Caco-2 (cell line): ENCODE data around the gene PLPP2. TPM values are rescaled to one million over a fixed set of nuclear protein-coding genes. Genes with fewer than 3 reads are reported as not detected.

Source experiments
- BruUV-seq: library from RNA; stranded (reverse); fragments of 400-500 nt; replicated peaks from 2 replicates; lab custom pipeline; 2021; lab: Mats Ljungman, UMichigan
- CTCF ChIA-PET: fragments of 300-600 bp; sonication (Branson Sonifier 250); formaldehyde crosslinking; loops from one replicate; lab custom pipeline; 2022; ENCODE audit warnings: antibody characterized with exemption; lab: Charles Lee
- POLR2A ChIA-PET: fragments of 300-600 bp; sonication (Branson Sonifier 250); formaldehyde crosslinking; loops from one replicate; lab custom pipeline; 2022; ENCODE audit warnings: antibody characterized with exemption; lab: Charles Lee
- DNase-seq, 2 experiments: peaks; one replicate each; pipeline versions ENCODE4 v3.0.0 to v3.0.0-alpha.2; 2020 to 2022
- H3K27me3 ChIP-seq: replicated peaks from 2 replicates; pipeline ENCODE4 v1.6.0; 2011; ENCODE audit warnings: low read length; ENCODE audit not compliant: control insufficient read depth, insufficient read depth
- H3K36me3 ChIP-seq: 2 replicates; pipeline ENCODE4 v1.5.1; 2011; ENCODE audit warnings: low read length; ENCODE audit not compliant: control insufficient read depth, insufficient read depth
- H3K4me1 ChIP-seq: fragments of 250-450 bp; sonication (Bioruptor Pico); 2 replicates; pipeline ENCODE4 v1.5.1; 2020; ENCODE audit warnings: mild to moderate bottlenecking
- H3K4me3 ChIP-seq: 2 replicates; pipeline ENCODE4 v1.5.1; 2011; ENCODE audit warnings: low read depth, mild to moderate bottlenecking, control low read depth, low read length
- H3K9me3 ChIP-seq: fragments of 250-450 bp; sonication (Bioruptor Pico); 2 replicates; pipeline ENCODE4 v1.5.1; 2020; ENCODE audit warnings: mild to moderate bottlenecking, moderate library complexity
- H3K27ac Mint-ChIP-seq: one replicate; pipeline ENCODE4 v1.8.0; 2022; ENCODE audit warnings: mixed read lengths; ENCODE audit not compliant: unreplicated experiment
- H3K27me3 Mint-ChIP-seq: one replicate; pipeline ENCODE4 v1.8.0; 2022; ENCODE audit warnings: mixed read lengths; ENCODE audit not compliant: insufficient read depth, unreplicated experiment
- H3K36me3 Mint-ChIP-seq: one replicate; pipeline ENCODE4 v1.8.0; 2022; ENCODE audit warnings: mild to moderate bottlenecking, mixed read lengths; ENCODE audit not compliant: insufficient read depth, unreplicated experiment
- H3K4me1 Mint-ChIP-seq: one replicate; pipeline ENCODE4 v1.8.0; 2022; ENCODE audit warnings: low read depth, mixed read lengths; ENCODE audit not compliant: unreplicated experiment
- H3K4me3 Mint-ChIP-seq: one replicate; pipeline ENCODE4 v1.8.0; 2022; ENCODE audit warnings: mild to moderate bottlenecking, moderate library complexity, mixed read lengths; ENCODE audit not compliant: unreplicated experiment
- H3K9me3 Mint-ChIP-seq: one replicate; pipeline ENCODE4 v1.8.0; 2022; ENCODE audit warnings: mixed read lengths; ENCODE audit not compliant: unreplicated experiment
- intact Hi-C: fragments of 100-400 bp; cut with micrococcal nuclease; formaldehyde crosslinking; loops from one replicate; pipeline ENCODE4 v1.10.0; 2022; ENCODE audit not compliant: unreplicated experiment
- total RNA-seq: library from RNA; stranded (reverse); gene quantifications from 2 replicates; pipeline ENCODE4 v1.2.3, GENCODE V29; 2022
- TF ChIP-seq, protein P1 (sequence below), 2 experiments: fragments of 200-600 bp in 1 of 2; IDR thresholded peaks; 1 replicate in 1 of 2; 2 replicates in 1 of 2; pipeline versions ENCODE4 v1.5.1 to v1.8.0; 2011 to 2022; ENCODE audit warnings: antibody characterized with exemption in 1 of 2, control low read depth in 1 of 2, inconsistent platforms in 1 of 2, low read depth in 1 of 2, low read length in 1 of 2, mild to moderate bottlenecking in 1 of 2, moderate library complexity in 1 of 2; ENCODE audit not compliant: insufficient read depth in 1 of 2, severe bottlenecking in 1 of 2, unreplicated experiment in 1 of 2

The PLPP2 gene
- total RNA-seq, 1 experiment from 2014 or later: 29.6 TPM

DNA sequence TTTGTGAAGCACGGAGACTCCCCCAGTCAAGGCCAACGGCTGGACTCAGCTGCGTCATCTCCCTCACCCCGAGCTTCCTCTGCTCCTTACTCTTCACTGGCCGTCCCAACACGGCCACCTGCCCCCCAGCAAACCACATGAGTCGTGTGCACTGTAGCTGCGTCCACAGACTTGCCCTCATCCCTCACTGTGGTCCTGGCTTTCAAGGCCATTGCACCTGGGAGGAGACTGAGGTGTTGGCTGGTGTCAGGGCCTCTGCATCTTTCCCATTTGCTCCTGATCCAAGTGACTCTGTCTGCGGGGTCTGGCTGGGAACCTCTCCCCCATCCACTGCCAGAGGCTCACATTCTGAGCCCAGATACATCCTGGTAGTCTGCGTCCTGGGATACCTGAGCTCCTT is 11.5 kb downstream of the PLPP2 start:
- TF ChIP-seq, protein P1, sequence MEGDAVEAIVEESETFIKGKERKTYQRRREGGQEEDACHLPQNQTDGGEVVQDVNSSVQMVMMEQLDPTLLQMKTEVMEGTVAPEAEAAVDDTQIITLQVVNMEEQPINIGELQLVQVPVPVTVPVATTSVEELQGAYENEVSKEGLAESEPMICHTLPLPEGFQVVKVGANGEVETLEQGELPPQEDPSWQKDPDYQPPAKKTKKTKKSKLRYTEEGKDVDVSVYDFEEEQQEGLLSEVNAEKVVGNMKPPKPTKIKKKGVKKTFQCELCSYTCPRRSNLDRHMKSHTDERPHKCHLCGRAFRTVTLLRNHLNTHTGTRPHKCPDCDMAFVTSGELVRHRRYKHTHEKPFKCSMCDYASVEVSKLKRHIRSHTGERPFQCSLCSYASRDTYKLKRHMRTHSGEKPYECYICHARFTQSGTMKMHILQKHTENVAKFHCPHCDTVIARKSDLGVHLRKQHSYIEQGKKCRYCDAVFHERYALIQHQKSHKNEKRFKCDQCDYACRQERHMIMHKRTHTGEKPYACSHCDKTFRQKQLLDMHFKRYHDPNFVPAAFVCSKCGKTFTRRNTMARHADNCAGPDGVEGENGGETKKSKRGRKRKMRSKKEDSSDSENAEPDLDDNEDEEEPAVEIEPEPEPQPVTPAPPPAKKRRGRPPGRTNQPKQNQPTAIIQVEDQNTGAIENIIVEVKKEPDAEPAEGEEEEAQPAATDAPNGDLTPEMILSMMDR (IDR thresholded peaks at IDR 0.05; ENCODE audit: insufficient read depth in 1 of 2, low read depth in 1 of 2, low read length in 1 of 2, severe bottlenecking in 1 of 2, unreplicated experiment in 1 of 2): no peak
- CTCF ChIA-PET: interaction anchor here (0.5 kb wide), 1 partner anchor 27 kb away, joined by 3 read pairs; no protein-coding TSS in a partner anchor
- Histone ChIP-seq H3K27me3 (no peaks in the 10 kb centered on the region), H3K36me3 (no peaks in the 10 kb centered on the region), H3K9me3 (no peaks in the 10 kb centered on the region), H3K4me1 (no peaks in the 10 kb centered on the region), H3K4me3 (no peak overlapping the region)
- Mint-ChIP-seq H3K27me3 (no peaks in the 10 kb centered on the region), H3K4me3 (no peak overlapping the region), H3K36me3 (peaks cover 4% of the 10 kb centered on the region), H3K4me1 (no peaks in the 10 kb centered on the region), H3K27ac (no peak overlapping the region), H3K9me3 (no peaks in the 10 kb centered on the region)
- intact Hi-C loops: no loop called here
- POLR2A ChIA-PET: no interaction called here
- BruUV-seq: no TSS peak
- DNase-seq: no peak

DNA sequence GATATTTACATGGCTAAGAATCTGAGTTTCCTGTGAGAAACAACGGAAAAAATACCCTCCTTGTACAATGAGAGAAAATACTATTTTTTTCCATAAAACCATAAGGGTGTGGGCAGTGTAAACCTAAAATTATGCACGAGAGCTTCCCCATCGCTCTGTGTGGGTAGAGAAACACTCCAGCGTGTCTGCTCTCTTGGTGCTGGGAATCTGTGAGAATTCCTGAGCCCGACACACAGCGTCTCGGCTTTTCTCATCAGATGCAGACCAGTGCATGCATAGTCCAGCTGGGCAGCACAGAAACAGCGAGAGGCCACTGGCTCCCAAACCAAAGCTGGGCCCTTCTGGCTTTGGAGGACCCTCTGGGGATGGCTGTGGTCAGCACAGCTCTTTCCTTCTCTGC is 12.0 kb downstream of the PLPP2 start:
- H3K4me1 ChIP-seq: no peaks in the 10 kb centered on the region
- intact Hi-C loops: no loop called here
- peaks cover 4% of the 10 kb centered on the region for H3K36me3 Mint-ChIP-seq
- H3K36me3 ChIP-seq: no peaks in the 10 kb centered on the region
- ChIA-PET POLR2A (no interaction called here), CTCF (interaction anchor here (0.5 kb wide), 1 partner anchor 27 kb away, joined by 3 read pairs; no protein-coding TSS in a partner anchor)
- H3K27me3 Mint-ChIP-seq: no peaks in the 10 kb centered on the region
- no TSS peak for BruUV-seq
- no peak overlapping the region for H3K4me3 ChIP-seq
- no peak overlapping the region for H3K4me3 Mint-ChIP-seq
- no peak overlapping the region for H3K27ac Mint-ChIP-seq
- H3K4me1 Mint-ChIP-seq: no peaks in the 10 kb centered on the region
- TF ChIP-seq, protein P1 (IDR thresholded peaks at IDR 0.05; ENCODE audit: insufficient read depth in 1 of 2, low read depth in 1 of 2, low read length in 1 of 2, severe bottlenecking in 1 of 2, unreplicated experiment in 1 of 2): no peak
- no peak for DNase-seq
- no peaks in the 10 kb centered on the region for H3K27me3 ChIP-seq
- H3K9me3 ChIP-seq: no peaks in the 10 kb centered on the region
- H3K9me3 Mint-ChIP-seq: no peaks in the 10 kb centered on the region

DNA sequence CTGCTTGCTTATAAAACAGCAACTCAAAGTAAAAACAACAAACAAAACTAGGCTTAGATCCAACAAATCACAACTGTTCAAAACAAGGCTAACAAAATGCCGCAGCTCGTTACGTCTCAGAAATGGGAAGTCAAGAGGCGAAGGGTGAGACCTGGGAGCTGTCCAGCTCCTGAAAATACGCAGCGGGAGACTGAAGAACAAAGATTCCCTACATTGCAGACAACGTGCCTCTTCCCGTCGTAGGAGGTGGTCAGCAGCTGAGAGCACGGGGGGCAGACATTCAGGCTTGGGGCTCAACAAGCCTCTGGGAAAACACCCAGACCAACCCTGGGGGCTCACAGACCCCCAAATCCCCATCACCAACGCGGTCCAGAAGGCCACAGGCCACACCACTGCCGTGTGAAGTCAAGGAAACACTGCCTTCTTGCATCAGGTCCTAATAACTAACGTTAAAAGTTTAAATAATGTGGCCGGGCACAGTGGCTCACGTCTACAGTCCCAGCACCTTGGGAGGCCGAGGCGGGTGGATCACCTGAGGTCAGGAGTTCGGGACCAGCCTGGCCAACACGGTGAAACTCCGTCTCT is 13.5 kb downstream of the PLPP2 start:
- no peaks in the 10 kb centered on the region for H3K27me3 Mint-ChIP-seq
- no peaks in the 10 kb centered on the region for H3K9me3 ChIP-seq
- no peaks in the 10 kb centered on the region for H3K4me1 Mint-ChIP-seq
- H3K4me3 ChIP-seq: no peak overlapping the region
- H3K27ac Mint-ChIP-seq: no peak overlapping the region
- intact Hi-C loops: no loop called here
- no peaks in the 10 kb centered on the region for H3K36me3 ChIP-seq
- H3K4me3 Mint-ChIP-seq: no peak overlapping the region
- ChIA-PET CTCF (no interaction called here), POLR2A (no interaction called here)
- peaks cover 4% of the 10 kb centered on the region for H3K36me3 Mint-ChIP-seq
- no peaks in the 10 kb centered on the region for H3K4me1 ChIP-seq
- no peaks in the 10 kb centered on the region for H3K9me3 Mint-ChIP-seq
- H3K27me3 ChIP-seq: no peaks in the 10 kb centered on the region
- BruUV-seq: no TSS peak
- no peak for DNase-seq
- TF ChIP-seq, protein P1 (IDR thresholded peaks at IDR 0.05; ENCODE audit: insufficient read depth in 1 of 2, low read depth in 1 of 2, low read length in 1 of 2, severe bottlenecking in 1 of 2, unreplicated experiment in 1 of 2): no peak
